Nephron (organoid): ENCODE measurements around the gene GLB1L2.

Experiments used
- H3K27ac Mint-ChIP-seq, 3 experiments: 2 replicates each; pipeline ENCODE4 v1.8.0; 2020; ENCODE audit warnings: mixed read lengths in 3 of 3, mild to moderate bottlenecking in 2 of 3, moderate library complexity in 1 of 3
- H3K27me3 Mint-ChIP-seq: 2 replicates; pipeline ENCODE4 v1.8.0; 2021; ENCODE audit warnings: low read depth, mild to moderate bottlenecking, moderate library complexity, mixed read lengths
- H3K36me3 Mint-ChIP-seq: 2 replicates; pipeline ENCODE4 v1.8.0; 2020; ENCODE audit warnings: low read depth, mixed read lengths
- H3K4me1 Mint-ChIP-seq: 2 replicates; pipeline ENCODE4 v1.8.0; 2020; ENCODE audit warnings: mixed read lengths
- H3K4me3 Mint-ChIP-seq, 3 experiments: 2 replicates each; pipeline ENCODE4 v1.8.0; 2020; ENCODE audit warnings: mild to moderate bottlenecking in 3 of 3, mixed read lengths in 3 of 3, moderate library complexity in 2 of 3
- H3K9me3 Mint-ChIP-seq: 2 replicates; pipeline ENCODE4 v1.8.0; 2020; ENCODE audit warnings: mixed read lengths
- TF ChIP-seq, protein P1 (sequence below), 3 experiments: fragments of 200-600 bp; sonication (generic); IDR thresholded peaks; one replicate each; pipeline ENCODE4 v1.5.0; 2021; ENCODE audit warnings: antibody characterized with exemption in 3 of 3; ENCODE audit not compliant: unreplicated experiment in 3 of 3

GLB1L2 gene

GRCh38 chr11:134405841-134406240 is 74.1 kb downstream of the GLB1L2 start:
- Mint-ChIP-seq H3K4me3 (no peak overlapping the region), H3K9me3 (peaks cover 3% of the 10 kb centered on the region), H3K36me3 (no peaks in the 10 kb centered on the region), H3K27ac (no peak overlapping the region), H3K27me3 (peaks cover 55% of the 10 kb centered on the region), H3K4me1 (no peaks in the 10 kb centered on the region)
- TF ChIP-seq, protein P1, sequence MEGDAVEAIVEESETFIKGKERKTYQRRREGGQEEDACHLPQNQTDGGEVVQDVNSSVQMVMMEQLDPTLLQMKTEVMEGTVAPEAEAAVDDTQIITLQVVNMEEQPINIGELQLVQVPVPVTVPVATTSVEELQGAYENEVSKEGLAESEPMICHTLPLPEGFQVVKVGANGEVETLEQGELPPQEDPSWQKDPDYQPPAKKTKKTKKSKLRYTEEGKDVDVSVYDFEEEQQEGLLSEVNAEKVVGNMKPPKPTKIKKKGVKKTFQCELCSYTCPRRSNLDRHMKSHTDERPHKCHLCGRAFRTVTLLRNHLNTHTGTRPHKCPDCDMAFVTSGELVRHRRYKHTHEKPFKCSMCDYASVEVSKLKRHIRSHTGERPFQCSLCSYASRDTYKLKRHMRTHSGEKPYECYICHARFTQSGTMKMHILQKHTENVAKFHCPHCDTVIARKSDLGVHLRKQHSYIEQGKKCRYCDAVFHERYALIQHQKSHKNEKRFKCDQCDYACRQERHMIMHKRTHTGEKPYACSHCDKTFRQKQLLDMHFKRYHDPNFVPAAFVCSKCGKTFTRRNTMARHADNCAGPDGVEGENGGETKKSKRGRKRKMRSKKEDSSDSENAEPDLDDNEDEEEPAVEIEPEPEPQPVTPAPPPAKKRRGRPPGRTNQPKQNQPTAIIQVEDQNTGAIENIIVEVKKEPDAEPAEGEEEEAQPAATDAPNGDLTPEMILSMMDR (IDR thresholded peaks at IDR 0.05; ENCODE audit: unreplicated experiment in 3 of 3): no peak

GRCh38 chr11:134406264-134407185 is 74.7 kb downstream of the GLB1L2 start:
- H3K4me1 Mint-ChIP-seq: no peaks in the 10 kb centered on the region
- no peak overlapping the region for H3K4me3 Mint-ChIP-seq
- H3K27ac Mint-ChIP-seq: no peak overlapping the region
- no peaks in the 10 kb centered on the region for H3K36me3 Mint-ChIP-seq
- no peaks in the 10 kb centered on the region for H3K9me3 Mint-ChIP-seq
- H3K27me3 Mint-ChIP-seq: peaks cover 57% of the 10 kb centered on the region
- TF ChIP-seq, protein P1 (IDR thresholded peaks at IDR 0.05; ENCODE audit: unreplicated experiment in 3 of 3): no peak

GRCh38 chr11:134407321-134407828 is 75.6 kb downstream of the GLB1L2 start:
- Mint-ChIP-seq H3K27ac (no peak overlapping the region), H3K27me3 (peaks cover 57% of the 10 kb centered on the region), H3K4me3 (peak overlapping the region in 1 of 3 experiments; percentile 62), H3K4me1 (no peaks in the 10 kb centered on the region), H3K36me3 (no peaks in the 10 kb centered on the region), H3K9me3 (no peaks in the 10 kb centered on the region)
- TF ChIP-seq, protein P1 (IDR thresholded peaks at IDR 0.05; ENCODE audit: unreplicated experiment in 3 of 3): no peak

- H3K4me1 Mint-ChIP-seq: no peaks in the 10 kb centered on the region
- peak overlapping the region in 1 of 3 experiments; percentile 62 for H3K4me3 Mint-ChIP-seq
- TF ChIP-seq, protein P1 (IDR thresholded peaks at IDR 0.05; ENCODE audit: unreplicated experiment in 3 of 3): no peak
- H3K27ac Mint-ChIP-seq: no peak overlapping the region
- H3K9me3 Mint-ChIP-seq: no peaks in the 10 kb centered on the region
- peaks cover 54% of the 10 kb centered on the region for H3K27me3 Mint-ChIP-seq
- H3K36me3 Mint-ChIP-seq: no peaks in the 10 kb centered on the region
Observed at GRCh38 chr11:134407923-134408322, 76.1 kb downstream of the GLB1L2 start.

DNA sequence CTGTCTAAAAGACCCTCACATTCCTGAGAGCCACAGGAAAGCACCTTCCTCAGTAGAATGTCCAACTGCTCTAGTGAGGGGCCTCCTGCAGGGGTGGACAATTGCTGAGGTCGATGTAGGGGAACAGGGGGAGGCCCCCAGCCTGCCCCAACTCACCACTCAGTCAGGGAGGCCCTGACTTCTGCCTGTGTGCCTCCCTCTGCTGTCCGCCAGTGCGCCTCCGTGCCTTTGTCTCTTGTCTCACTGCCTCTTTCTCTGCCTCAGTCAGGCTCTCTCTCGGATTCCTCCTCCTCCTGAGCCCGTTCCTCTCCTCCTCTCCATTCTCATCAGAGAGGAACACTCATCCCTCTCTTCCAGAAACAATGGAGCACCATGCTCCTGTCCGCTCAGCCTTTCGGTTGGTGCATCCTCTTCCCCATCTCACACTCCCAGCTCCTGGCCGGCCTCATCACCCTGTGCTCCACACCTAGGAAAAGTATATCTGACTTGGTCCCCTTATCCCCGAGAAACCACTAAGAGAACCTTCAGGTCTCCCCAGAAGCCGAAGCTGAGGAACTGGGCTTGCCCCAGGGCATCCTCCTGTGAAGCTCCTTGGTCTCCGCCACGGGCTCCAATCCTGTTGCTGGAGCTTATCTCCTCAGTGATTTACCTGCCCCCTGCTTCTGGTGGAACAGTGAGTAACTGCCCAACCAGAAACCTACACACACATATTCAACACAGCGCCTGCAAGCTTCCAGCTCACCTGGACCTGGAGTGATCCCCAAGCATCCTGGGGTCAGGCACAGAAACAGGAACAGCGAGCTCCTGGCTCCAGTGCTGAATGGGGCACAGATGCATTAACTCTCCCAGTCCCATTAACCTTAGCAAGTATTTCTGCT is 78.0 kb downstream of the GLB1L2 start:
- Mint-ChIP-seq H3K27me3 (peaks cover 64% of the 10 kb centered on the region), H3K9me3 (no peaks in the 10 kb centered on the region), H3K27ac (no peak overlapping the region), H3K4me3 (peak overlapping the region; percentile 66 to 76 (median 74)), H3K4me1 (peaks cover 8% of the 10 kb centered on the region), H3K36me3 (no peaks in the 10 kb centered on the region)
- TF ChIP-seq, protein P1 (IDR thresholded peaks at IDR 0.05; ENCODE audit: unreplicated experiment in 3 of 3): no peak
